HEK293T (cell line): ENCODE data around the gene GABRA1.

Source experiments
- ELF4 ChIP-seq: fragments of 450-650 bp; IDR thresholded peaks from 2 replicates; pipeline ENCODE4 v1.6.1; 2017; ENCODE audit warnings: antibody characterized with exemption
- FOXA1 ChIP-seq: fragments of 450-650 bp; IDR thresholded peaks from 2 replicates; pipeline ENCODE4 v1.6.1; 2016; ENCODE audit warnings: mild to moderate bottlenecking
- FOXM1 ChIP-seq: fragments of 450-650 bp; IDR thresholded peaks from 2 replicates; pipeline ENCODE4 v1.6.1; 2017; ENCODE audit warnings: mild to moderate bottlenecking, borderline replicate concordance
- HDGF ChIP-seq: fragments of 450-650 bp; IDR thresholded peaks from 2 replicates; pipeline ENCODE4 v1.6.1; 2017; ENCODE audit warnings: antibody characterized with exemption, borderline replicate concordance
- LEF1 ChIP-seq: fragments of 450-650 bp; IDR thresholded peaks from 2 replicates; pipeline ENCODE4 v1.6.1; 2017; ENCODE audit warnings: mild to moderate bottlenecking, borderline replicate concordance
- TF ChIP-seq, protein P1 (sequence below): fragments of 450-650 bp; IDR thresholded peaks from 2 replicates; pipeline ENCODE4 v1.6.1; 2016

DNA sequence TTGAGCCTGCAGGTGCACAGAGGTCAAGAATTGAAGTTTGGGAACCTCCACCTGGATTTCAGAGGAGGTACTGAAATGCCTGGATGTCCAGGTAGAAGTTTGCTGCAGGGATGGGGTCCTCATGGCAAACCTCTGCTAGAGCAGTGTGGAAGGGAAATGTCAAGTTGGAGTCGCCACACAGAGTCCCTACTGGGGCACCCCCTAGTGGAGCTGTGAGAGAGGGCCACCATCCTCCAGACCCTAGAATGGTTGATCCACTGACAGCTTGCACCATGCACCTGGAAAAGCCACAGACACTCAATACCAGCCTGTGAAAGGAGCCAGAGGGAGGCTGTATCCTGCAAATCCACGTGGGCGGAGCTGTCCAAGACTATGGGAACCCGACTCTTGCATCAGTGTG is 78.0 kb downstream of the GABRA1 start:
- TF ChIP-seq LEF1 (no peak), ELF4 (no peak), FOXM1 (no peak), HDGF (no peak), FOXA1 (no peak)
- TF ChIP-seq, protein P1, sequence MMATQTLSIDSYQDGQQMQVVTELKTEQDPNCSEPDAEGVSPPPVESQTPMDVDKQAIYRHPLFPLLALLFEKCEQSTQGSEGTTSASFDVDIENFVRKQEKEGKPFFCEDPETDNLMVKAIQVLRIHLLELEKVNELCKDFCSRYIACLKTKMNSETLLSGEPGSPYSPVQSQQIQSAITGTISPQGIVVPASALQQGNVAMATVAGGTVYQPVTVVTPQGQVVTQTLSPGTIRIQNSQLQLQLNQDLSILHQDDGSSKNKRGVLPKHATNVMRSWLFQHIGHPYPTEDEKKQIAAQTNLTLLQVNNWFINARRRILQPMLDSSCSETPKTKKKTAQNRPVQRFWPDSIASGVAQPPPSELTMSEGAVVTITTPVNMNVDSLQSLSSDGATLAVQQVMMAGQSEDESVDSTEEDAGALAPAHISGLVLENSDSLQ: no peak
